NCI-H2227 (cell line): Measurements from ENCODE around the gene BUD13.
"Not testable (repeated sequence)": the region's sequence is repeated elsewhere in the genome, so short reads cannot be mapped to it uniquely, and the experiment has no call there.

Experiments
- DNase-seq: peaks from one replicate; lab custom pipeline; 2025; ENCODE audit not compliant: unreplicated experiment; lab: John Stamatoyannopoulos, UW

Gene BUD13

DNA sequence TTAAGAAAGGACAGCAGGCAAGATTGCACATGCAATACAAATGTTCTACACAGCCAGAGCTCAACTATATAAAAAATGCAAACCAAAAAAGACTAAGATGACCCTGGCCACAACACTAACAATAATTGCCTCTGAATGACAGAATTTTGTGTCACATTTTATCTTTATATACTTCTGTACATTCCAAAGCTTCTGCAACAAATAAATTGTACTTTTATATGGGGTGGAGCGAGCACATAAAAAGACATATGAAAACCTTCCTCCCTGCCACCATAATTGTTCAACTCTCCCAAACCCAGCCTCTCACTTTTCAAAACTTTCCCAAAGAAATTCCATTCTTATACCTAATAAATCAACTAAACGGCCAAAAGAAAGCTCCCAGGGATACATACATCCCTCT is 10.7 kb downstream of the BUD13 start:
- no peak for DNase-seq

DNA sequence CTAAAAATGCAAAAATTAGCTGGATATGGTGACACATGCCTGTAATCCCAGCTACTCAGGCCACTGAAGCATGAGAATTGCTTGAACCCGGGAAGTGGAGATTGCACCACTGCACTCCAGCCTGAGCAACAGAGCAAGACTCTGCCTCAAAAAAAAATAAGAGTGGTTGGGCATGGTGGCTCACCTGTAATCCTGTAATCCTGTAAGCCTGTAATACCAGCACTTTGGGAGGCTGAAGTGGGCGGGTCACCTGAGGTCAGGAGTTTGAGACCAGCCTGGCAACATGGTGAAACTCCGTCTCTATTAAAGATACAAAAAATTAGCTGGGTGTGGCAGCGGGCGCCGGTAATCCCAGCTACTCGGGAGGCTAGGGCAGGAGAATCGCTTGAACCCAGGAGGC is 16.7 kb downstream of the BUD13 start:
- not testable (repeated sequence) for DNase-seq

DNA sequence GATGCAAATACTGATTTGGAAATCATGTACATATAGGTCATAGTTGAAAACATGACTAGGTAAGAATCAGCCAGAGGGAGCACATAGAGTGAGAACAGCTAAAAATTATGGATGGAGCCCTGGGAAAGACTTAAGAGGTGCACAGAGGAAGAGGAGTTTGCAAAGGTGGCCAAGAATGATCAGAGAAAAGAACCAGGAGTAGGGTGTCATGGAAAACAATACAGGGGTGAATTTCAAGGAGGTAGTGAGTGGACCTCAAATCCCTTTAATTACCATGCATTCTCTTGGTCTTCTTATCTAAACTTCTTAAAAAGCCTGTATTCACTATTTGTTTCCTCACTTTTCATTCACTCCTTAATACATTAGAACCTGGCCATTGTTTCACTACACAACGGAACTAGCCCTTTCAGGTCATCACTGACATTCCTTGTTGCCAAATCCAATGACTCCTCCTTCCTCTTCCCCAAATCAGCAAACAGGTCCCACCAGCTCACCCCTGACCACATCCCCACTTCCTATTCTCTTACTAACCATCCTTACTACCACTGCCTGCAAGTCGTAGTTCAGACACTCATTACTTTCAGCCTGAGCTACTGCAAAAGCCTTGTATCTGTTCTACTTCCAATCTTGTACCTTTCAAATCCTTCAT is 22.6 kb downstream of the BUD13 start:
- no peak for DNase-seq

DNA sequence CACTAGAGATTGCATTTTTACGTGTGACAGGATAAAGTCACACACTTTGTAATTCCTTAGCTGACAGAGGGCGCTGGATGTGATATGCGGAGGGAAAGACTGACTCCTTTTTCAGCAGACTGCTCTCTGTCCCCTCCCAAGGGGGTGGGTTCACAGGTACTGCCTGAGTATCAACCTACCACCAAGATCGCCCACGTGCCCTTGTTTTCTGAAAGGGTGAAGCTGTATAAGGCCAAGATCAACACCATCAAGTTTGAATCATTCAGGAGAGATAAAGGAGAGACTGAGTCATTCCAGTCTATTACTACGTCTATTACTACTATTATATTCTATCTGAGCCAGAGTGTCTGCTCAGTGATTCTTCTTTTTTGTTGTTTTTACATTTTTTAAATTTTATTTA is 30.7 kb downstream of the BUD13 start:
- no peak for DNase-seq

DNA sequence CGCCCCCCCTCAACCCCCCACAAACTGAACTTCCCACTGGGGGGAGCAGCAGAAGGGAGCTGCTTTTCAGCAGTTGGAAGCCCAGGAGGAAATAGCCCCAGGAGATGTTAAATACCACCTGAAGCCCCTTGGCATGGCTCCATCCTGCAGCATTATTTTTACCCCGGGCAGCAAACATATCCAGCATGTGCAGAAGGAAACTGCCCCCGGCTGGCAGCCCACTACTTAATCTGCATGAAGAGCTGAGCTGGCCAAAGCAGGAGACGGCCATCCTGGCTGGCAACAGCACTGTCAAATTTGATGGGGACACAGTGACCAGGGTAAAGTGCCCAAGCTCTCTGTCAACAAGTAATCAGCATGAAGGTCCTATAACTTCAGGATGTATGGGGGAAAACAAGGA is 32.0 kb downstream of the BUD13 start:
- DNase-seq, result no peak

DNA sequence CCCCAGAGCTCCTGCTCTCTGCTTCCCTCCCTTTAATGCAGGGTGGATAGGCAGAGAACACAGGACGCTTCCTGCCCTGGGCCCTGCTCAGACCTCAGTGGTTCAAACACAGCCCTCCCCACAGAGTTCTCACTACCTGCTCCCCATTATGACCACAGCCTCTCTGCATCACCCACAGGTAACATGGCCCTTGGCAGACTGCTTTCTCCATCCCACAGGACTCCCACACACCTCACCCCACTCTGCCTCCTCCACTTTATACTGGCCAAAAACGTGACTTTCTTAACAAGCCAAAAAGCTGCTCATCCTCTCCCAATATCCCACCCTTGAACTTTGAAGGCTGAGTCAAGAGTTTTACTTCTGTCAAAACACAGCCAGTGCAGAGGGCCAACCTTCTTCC is 33.8 kb downstream of the BUD13 start:
- no peak for DNase-seq

DNA sequence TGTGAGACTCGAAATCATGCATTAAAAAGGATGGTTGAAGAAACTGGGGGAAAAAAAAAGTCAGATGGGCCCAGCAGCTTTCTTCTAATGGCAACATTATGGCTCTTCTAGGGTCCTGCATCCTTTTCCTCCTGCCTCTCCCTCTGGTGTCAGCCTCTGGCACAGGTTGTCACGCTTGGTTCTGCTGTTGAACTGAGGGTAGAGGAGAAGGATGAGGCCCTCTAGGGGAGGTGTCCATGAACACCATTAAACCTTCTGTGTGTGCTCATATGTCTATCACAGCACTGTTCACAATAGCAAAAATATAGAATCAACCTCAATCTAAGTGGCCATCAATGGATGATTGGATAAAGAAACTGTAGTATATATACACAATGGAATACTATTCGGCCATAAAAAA is 36.0 kb downstream of the BUD13 start:
- no peak for DNase-seq

DNA sequence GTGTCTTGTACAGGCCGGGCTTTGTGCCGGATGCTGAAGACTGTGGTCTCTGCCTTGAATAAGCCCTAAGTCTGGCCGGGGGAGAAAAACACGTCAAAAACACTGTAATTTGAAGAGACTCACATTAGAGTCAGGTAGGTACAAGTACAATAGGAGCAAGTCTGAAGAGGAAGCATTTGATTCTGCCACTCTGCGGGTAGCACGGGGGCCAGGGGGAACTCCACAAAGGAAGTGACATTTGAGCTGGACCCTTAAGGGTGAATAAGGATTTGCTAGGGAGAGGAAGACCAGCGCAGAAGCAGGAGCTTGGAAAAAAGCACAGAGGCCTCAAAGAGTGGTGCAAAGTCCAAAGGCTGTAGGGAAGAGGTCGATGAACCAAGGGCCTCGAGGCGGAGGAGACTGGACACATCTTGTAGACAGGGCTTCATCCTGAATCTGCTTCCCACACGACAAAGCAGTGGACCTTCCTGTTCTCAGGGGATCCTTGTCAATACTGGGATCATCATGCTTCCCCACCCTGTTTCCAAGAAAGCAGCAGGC is 38.7 kb downstream of the BUD13 start:
- no peak for DNase-seq

DNA sequence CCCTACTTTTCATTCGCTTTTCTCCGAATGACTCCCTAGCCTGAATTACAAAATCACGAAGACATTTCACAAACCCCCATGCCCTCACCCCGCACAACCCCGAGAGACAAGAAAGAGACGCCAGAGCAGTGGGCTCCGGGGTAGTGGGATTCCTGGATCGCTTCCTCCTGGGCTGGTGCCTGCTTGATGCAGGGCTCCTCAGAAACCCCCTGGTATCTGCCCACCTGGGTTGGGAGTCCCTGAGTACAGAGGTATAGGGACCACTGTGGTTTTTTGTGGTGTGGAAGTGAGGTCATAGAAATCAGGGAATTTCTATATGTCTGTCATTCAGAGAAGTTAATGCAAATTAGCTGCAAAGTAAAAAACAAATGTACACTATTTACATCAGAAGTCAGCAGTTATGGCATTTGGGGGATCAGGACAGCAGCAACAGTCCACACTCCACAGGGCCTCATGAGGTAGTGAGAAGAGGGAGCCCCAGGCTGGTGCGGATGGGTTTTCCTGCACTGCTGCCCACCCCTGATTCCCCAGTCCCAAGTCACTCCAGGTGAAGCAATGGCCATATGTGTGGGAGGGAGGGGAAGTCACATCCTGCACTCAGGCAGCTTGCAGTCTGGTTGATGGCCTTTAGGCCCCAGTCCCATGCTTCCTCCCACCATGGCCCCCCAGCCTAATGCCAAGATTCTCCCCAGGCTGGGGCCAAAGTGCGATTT is 39.6 kb downstream of the BUD13 start:
- no peak for DNase-seq

DNA sequence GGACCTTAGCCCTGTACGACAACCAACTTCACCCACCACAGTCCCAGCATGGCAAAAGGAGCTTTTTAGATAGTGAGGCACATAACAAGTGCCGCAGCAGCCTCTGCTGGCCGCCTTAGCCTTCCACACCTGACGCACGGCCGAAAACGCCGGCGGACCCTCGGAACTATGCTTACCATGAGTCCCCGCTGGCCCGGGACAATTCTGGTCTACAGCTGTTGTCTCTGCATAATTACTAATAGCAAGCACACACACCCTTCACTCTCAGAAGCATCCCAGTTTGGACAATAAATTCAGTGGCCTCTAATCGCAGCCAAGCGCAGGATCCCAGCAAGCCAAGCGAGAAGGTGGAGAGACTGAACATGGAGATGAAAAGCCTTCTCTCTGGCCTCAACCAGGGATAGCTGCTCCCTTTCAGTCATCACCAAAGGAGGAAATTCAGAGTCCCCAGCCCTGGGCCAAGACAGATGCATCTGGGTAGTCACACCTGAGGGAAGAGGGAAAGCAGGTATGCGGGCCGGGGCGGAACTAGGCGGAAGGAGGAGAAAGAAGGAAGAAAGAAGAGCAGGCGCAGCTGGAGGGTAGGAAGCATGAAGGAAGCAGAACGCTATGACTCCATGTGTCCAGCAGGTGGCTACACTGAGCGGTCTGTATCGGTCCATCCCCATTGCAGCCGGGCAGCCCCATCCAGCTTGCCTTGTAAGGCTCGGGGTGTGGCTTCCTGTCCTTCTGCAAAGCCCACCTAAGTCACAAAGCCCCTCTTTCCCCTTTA is 40.3 kb downstream of the BUD13 start:
- DNase-seq, result peak; percentile 62

DNA sequence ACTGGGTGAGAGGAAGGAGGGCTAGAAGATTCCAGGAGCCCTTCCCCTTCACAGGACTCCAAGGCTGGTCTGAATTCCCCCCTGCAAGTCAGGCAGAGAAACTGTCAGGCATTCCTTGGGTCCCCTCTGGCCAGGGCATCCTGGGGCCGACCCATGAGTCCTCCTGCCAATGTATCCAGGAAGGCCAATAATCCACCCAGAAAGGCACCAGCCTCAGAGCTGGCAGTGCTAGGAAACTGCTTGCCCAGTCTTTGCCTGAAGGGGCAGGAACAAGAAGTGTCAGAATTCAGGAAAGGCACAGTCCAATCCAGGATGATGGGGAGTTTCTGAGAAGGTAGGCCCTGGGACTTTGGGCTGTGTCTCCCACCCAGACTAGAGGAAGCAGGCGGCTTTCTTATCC is 41.0 kb downstream of the BUD13 start:
- DNase-seq, result no peak

DNA sequence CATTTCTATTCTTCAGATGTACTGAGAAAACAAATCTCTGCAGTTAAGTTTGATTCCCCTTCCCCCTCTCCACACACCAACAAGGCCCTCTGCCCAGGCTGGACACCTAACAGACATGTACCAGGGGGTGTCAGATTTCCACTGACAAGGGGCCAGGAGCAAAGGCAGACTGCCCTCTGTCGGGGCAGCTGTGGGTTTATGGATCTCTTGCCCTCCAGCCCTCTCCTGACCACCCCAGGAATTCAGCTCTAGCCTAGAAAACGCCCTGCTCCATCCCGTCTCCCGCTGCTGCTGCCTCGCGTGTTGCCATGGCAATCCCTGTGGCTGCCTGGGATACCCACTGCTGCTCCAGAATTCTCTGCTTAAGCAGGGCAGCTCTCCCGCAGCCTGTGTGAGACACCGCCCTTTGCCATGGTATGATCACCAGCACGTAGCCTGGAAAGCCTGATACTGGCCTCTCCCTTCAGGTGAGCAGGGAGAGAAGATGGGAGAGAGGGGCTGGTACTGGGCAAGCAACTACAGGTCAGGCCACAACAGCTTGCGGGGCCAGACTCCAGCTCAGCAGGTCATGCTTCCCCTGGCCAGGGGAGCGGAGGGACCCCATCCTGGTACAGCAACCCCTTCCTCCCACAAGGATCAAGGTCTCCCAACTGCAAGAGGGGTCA is 41.6 kb downstream of the BUD13 start:
- peak; percentile 75 for DNase-seq

DNA sequence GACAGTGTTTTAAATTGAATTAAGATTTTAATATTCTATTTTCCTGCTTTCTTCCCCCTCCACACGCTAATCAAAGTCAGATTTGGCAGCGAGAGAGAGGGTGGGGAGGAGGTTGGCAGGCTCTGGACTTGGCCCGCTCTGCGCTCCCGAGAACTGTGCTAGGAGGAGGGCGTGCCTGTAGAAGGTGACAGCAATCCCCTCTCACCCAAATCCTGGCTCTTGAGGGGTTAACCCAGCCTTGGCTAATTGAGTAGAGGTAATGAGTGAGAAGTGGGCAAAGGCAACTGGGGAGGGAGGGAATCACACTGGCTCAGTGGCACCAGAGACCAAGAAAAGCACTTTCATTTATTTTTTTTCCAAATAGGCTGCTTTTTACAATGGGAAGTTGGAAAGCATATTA is 42.2 kb downstream of the BUD13 start:
- DNase-seq, result no peak

DNA sequence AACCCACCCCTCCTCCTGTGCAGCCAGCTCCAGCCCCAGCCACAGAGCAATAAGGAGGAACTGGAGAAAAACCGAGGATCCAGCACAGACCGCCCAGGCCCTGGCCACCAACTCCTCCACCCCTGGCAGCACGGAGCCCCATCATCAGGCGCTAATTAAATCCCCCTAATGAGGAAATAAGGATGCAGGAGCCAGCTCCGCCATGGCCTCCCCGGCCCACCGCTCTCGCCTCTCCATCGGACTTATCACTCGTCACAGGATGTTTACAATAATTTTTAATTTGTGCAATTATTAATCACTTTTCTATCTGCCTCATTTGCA is 42.6 kb downstream of the BUD13 start:
- no peak for DNase-seq

DNA sequence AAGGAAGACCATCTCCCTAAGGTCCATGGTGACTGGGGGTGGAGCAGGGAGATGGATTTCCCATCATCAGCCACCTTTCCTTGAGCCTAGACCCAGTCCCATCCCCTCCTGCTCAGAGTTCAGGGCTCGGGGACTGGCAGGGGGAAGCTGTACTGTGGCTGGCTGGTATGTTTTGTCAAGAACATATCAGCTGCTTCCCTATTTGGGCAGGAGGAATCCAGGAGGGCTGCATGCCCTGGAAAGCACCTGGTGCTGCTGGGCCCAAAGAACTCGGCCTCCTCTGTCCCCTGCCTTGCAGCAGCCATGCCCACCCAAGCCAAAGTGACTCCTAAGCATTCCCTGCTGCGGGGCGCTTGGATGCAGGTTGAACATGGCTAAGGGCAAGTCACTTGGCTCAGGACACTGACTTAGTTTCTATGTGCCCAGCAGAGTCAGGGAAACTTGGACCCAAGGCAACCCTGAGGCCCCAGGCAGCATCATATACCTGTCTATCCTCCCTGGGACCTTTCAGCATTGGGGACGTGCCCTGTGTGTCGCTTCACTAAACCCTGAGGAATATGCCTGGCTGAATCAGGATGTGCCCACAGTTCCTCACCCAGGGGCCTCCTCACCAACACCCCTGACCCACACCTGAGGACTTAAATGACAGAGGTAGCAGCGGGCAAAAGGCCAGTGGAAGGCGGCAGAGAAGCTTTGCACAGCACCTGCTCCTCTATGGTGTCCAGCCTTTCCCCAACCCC is 43.1 kb downstream of the BUD13 start:
- DNase-seq, result no peak

DNA sequence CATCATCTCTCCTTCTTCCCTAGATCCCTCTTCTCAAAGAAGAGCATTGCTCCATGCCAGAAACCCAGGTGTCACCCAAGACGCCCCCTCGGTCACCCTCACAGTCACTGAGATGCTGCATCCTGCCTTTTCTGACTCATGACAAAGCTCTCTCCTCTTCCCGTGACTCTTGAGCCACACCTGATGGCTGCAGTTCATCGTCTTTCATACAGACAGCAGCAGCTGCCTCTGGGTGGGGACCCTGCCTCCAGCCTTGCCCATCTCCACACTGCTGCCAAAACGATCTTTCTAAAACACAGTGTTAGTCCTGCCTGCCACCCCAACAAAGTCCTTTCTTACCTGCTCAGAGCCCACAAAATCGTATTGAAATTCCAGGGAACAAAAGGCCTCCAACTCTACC is 44.8 kb downstream of the BUD13 start:
- no peak for DNase-seq

DNA sequence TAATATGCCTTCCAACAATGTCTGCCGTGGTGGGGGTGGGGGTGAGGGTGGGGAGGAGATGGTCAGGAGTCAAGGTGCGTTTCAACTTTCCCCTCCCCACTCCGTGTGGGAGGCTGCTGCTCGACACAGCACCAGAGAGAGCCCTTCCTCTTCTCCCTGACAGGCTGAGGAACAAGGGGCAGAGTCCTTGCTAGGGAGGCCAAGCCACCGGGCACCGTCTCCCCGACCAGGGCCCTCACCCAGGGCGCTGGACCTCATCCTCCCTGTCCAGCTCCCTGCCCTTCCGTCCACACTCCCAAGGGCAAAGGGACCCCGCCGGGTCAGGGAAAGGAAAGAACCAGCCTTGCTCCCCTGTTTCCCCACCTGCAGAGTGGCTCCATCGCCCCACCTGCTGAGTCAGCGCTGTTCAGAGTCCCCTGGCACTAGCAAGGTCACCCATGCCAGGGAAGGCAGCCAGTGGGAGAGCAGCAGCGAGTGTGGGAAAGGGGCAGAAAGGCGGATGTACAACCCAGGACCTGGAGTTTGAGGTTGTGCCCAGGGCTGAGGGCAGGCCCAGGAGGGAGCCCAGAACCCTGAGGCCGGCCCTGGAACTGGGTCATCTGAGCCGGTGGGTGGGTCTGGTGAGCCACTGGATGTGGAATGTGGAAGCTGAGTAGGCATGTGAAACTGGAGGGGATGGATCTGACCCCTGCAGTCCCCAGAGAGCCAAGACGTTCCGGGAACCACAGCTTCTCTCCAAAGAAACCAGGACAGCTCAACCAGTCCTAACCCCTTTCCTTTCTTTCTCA is 47.2 kb downstream of the BUD13 start:
- no peak for DNase-seq

DNA sequence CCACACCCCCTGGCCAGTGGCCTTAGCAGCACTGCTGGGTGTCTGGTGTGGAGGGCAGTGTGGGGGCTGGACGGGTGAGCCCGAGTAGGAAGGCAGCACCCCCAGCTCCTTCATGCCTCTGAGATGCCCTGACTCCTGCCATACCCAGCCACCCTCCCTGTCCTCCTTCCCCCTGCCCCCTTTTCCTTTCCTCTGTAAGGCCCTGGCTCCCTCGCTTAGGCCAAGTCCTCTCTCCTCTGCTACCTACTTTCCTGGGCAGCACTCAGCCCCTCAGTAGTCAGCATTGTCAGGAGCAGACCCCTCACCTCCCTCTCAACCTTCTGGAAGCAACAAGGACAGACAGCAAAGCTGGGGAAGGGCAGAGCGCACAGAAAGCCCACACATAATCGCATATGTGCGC is 48.0 kb downstream of the BUD13 start:
- no peak for DNase-seq

DNA sequence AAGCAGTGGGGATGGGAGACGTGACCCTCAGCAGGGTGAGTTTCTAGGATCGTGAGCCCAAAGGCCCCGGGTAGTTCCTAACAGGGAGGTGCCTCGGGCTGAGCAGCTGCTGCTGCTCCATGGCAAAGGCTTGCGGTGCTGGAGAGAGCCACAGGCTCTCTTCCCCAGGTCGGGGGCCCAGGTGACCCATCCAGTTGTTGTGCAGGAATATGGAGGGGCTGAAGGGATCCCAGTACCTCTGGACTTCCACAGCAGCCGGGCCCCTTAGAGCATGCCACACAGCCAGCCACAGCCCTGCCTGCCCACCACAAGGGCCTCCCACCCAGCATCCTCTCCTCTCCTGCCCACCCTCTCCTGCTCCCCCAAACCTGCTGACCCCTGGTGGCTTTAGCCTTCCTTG is 49.3 kb downstream of the BUD13 start:
- no peak for DNase-seq

DNA sequence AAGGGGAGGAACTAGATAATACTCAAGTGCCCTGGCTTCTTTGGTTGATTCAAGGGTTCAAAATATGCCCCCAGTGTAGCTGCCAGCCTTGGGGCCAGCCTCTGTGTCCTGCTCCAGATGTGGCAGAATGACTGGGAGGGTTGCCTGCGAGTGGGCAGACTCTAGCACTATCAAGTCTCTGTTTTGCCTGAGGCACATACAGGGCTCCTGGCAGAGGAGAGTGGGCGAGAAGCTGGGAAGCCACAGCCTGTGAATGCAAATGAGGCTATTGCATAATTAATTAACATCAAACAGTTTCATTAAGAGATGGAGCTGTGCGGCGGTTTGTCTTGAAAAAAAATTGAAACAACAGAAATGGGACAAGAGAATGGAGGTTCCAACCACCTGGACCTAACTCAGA is 50.8 kb downstream of the BUD13 start:
- no peak for DNase-seq
